Measurements from ENCODE around the gene GPSM1. TPM values are rescaled to one million over a fixed set of nuclear protein-coding genes. Genes with fewer than 3 reads are reported as not detected.

Gene GPSM1
- polyA plus RNA-seq, 4 donors: 1.1 to 40.9 (median 2.9) TPM

DNA sequence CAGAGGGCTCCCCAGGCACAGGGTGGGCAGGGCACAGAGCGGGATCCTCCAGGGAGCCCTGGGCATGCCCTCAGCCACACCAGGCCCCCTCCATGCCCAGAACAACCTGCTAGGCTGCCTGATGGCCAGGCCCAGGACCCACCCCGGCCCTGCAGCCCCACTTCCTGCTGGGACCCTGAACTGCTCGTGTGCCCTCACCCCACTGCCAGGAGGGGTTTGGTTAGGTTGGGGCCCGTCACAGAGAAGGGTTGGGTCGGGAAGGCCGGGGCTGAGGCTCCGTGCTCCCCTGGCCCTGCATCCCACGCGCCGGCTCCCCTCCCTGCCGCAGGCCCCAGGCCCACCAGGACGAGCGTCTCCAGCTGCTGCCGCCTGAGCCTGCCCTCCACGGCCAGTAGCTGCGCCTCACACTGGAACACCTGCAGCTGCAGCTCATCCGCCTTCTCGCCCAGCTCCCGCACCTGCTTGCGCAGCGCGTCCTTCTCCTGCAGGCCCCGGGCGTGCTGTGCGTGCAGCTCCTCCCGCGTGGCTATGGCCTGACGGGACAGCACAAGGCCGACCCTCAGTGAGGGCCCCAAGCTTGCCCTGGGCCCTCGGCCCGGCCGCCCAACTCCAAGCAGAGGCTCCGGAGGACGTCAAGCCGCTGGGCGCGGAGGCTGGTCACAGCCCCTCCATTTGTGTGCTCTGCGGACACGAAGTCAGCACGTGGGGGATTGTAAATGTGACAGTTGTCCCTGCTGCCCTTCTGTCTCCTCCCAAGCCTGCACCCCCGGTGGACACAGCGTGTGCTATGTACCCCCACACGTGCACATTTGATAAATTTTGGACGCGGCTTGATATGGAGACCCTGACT, 40.2 kb downstream of the GPSM1 start:
- 80 to 87% (median 84%) methylated on average over 39 to 45 of the region's 45 CpGs for WGBS, 3 donors
- peaks cover 0 to 2% (median 0%) of the 10 kb centered on the region in 3 donors for H3K36me3 ChIP-seq (ENCODE audit: control insufficient read depth in 3 of 3, insufficient read depth in 2 of 3, low read depth in 1 of 3, low read length in 3 of 3)
- peaks cover 0 to 2% of the 10 kb centered on the region in 2 donors for H3K9me3 ChIP-seq (ENCODE audit: control insufficient read depth in 2 of 2, insufficient read depth in 1 of 2, low read depth in 1 of 2, low read length in 1 of 2)
- H3K27ac ChIP-seq (ENCODE audit: low read depth in 1 of 3, low read length in 2 of 3): no peak overlapping the region
- no peak for FAIRE-seq
- H3K27me3 ChIP-seq (ENCODE audit: control insufficient read depth in 3 of 3, insufficient read depth in 3 of 3, low read length in 3 of 3): peaks cover 0 to 12% (median 0%) of the 10 kb centered on the region in 3 donors
- no peak overlapping the region for H3K4me3 ChIP-seq (ENCODE audit: low read depth in 1 of 3, low read length in 3 of 3)
- H3K4me1 ChIP-seq (ENCODE audit: control insufficient read depth in 3 of 3, insufficient read depth in 2 of 3, low read depth in 1 of 3, low read length in 2 of 3): peaks cover 0 to 20% (median 2%) of the 10 kb centered on the region in 3 donors
- no peak for DNase-seq

DNA sequence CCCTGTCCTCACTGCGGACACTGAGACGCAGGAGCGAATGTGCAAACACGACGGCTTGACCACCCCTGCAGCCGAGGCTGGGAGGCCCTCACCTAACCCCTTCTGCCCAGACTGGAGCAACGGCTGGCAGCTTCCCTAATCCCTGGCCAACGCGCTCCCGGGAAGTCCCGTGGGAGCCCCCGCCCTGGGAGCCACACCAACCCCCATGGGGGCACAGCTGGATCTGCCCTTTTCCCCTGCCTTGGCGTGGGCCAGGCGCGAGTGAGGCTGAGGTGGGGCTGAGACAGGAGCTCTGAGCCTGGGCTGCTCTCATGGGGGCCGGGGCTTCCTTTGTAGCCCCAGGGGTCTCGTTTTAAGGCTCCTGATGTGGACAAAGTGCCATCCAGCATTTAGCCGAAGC, 40.9 kb downstream of the GPSM1 start:
- FAIRE-seq (no peak), DNase-seq (no peak)
- Histone ChIP-seq H3K36me3 (ENCODE audit: control insufficient read depth in 3 of 3, insufficient read depth in 2 of 3, low read depth in 1 of 3, low read length in 3 of 3) (peaks cover 0 to 2% (median 0%) of the 10 kb centered on the region in 3 donors), H3K4me1 (ENCODE audit: control insufficient read depth in 3 of 3, insufficient read depth in 2 of 3, low read depth in 1 of 3, low read length in 2 of 3) (peaks cover 0 to 21% (median 2%) of the 10 kb centered on the region in 3 donors), H3K27ac (ENCODE audit: low read depth in 1 of 3, low read length in 2 of 3) (no peak overlapping the region), H3K4me3 (ENCODE audit: low read depth in 1 of 3, low read length in 3 of 3) (no peak overlapping the region), H3K27me3 (ENCODE audit: control insufficient read depth in 3 of 3, insufficient read depth in 3 of 3, low read length in 3 of 3) (peaks cover 0 to 12% (median 0%) of the 10 kb centered on the region in 3 donors), H3K9me3 (ENCODE audit: control insufficient read depth in 2 of 2, insufficient read depth in 1 of 2, low read depth in 1 of 2, low read length in 1 of 2) (peaks cover 0 to 2% of the 10 kb centered on the region in 2 donors)
- WGBS, 3 donors: 71 to 77% (median 75%) methylated on average over 16 to 18 of the region's 18 CpGs

DNA sequence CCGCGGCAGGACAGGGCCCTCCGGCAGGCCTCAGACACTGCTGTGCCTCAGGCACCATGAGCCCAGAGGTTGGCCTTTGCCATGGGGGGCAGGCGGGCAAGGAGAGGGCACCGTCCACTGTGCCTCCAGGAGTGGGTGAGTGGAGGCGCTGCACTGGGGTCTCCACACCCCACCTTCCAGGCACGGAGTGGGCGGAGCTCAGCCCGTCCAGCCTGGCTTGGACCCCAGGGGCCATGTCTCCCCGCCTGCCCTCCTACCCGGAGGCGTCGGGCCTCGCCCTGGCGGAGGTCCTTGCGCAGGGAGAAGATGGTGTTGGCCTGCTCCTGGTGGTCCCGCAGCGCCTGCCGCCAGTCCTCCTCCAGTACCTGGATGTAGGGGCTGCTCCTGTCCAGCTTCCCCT, 42.7 kb downstream of the GPSM1 start:
- no peak for DNase-seq
- no peak overlapping the region for H3K4me3 ChIP-seq (ENCODE audit: low read depth in 1 of 3, low read length in 3 of 3)
- WGBS, 3 donors: 87 to 95% (median 94%) methylated on average over 17 to 19 of the region's 19 CpGs
- peaks cover 0 to 14% (median 2%) of the 10 kb centered on the region in 3 donors for H3K4me1 ChIP-seq (ENCODE audit: control insufficient read depth in 3 of 3, insufficient read depth in 2 of 3, low read depth in 1 of 3, low read length in 2 of 3)
- H3K9me3 ChIP-seq (ENCODE audit: control insufficient read depth in 2 of 2, insufficient read depth in 1 of 2, low read depth in 1 of 2, low read length in 1 of 2): no peaks in the 10 kb centered on the region
- no peak for FAIRE-seq
- no peak overlapping the region for H3K27ac ChIP-seq (ENCODE audit: low read depth in 1 of 3, low read length in 2 of 3)
- no peaks in the 10 kb centered on the region for H3K27me3 ChIP-seq (ENCODE audit: control insufficient read depth in 3 of 3, insufficient read depth in 3 of 3, low read length in 3 of 3)
- peaks cover 0 to 18% (median 0%) of the 10 kb centered on the region in 3 donors for H3K36me3 ChIP-seq (ENCODE audit: control insufficient read depth in 3 of 3, insufficient read depth in 2 of 3, low read depth in 1 of 3, low read length in 3 of 3)

DNA sequence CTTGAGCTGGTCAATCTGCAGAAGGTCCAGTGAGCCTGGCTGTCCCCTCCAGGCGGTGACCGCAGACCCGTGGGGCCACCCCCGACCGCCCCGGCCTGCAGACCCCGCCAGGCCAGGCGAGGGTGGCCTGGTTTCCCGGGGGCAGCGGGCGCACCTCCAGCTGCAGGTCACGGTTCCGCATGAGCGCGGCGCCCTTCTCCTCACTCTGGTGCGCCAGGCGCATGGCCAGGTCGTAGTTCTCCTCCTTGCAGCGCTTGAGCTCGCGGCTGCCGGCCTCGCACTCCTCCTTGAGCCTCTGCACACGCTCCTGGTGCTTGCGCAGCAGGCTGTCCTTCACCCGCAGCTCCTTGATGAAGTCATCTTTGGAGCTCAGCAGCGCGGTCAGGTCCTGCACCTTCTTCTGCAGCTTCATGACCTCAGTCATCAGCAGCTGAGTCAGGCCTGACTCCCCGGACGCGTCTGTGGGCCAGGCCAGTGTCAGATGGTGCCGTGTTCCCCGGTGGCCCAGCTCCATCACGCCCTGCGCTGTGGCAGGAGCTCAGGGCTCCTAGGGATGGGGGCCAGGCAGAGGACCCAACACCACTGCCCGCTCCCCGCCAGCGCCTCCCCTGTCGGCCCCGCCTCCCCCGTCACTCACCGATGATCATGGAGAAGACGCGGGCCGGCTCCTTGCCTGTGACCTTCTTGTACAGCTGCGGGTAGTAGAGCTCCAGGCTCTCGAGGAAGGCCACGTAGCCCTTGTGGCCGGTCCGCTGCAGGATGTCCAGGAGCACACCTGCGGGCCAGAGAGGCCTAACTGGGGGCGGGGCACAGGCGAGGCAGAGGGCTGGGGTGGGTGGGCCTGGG, 43.6 kb downstream of the GPSM1 start:
- H3K27me3 ChIP-seq (ENCODE audit: control insufficient read depth in 3 of 3, insufficient read depth in 3 of 3, low read length in 3 of 3): no peaks in the 10 kb centered on the region
- FAIRE-seq (no peak), DNase-seq (no peak)
- H3K27ac ChIP-seq (ENCODE audit: low read depth in 1 of 3, low read length in 2 of 3): no peak overlapping the region
- peaks cover 0 to 14% (median 2%) of the 10 kb centered on the region in 3 donors for H3K4me1 ChIP-seq (ENCODE audit: control insufficient read depth in 3 of 3, insufficient read depth in 2 of 3, low read depth in 1 of 3, low read length in 2 of 3)
- H3K4me3 ChIP-seq (ENCODE audit: low read depth in 1 of 3, low read length in 3 of 3): no peak overlapping the region
- WGBS, 3 donors: 91 to 94% (median 93%) methylated on average over 53 to 54 of the region's 54 CpGs
- peaks cover 0 to 27% (median 0%) of the 10 kb centered on the region in 3 donors for H3K36me3 ChIP-seq (ENCODE audit: control insufficient read depth in 3 of 3, insufficient read depth in 2 of 3, low read depth in 1 of 3, low read length in 3 of 3)
- H3K9me3 ChIP-seq (ENCODE audit: control insufficient read depth in 2 of 2, insufficient read depth in 1 of 2, low read depth in 1 of 2, low read length in 1 of 2): no peaks in the 10 kb centered on the region

DNA sequence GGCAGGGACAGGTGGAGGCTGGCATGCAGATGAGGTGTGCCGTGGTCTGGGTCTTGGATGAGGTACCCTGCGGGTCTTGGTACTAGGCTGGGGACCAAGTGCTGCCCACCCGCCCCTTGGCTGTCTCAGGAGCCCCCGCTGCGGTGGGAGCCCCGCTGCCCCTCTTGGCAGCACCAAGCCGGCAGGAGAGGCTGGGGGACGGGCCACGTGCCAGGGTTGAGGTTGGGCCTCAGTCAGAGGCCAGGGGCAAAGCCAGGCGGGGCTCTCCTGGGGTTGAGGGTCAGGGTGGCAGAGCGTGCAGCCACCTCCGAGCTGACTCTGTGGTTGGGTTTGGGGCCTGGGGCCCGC, 44.2 kb downstream of the GPSM1 start:
- FAIRE-seq: no peak
- 76 to 88% (median 87%) methylated on average over 10 to 13 of the region's 13 CpGs for WGBS, 3 donors
- Histone ChIP-seq H3K4me3 (ENCODE audit: low read depth in 1 of 3, low read length in 3 of 3) (no peak overlapping the region), H3K9me3 (ENCODE audit: control insufficient read depth in 2 of 2, insufficient read depth in 1 of 2, low read depth in 1 of 2, low read length in 1 of 2) (no peaks in the 10 kb centered on the region), H3K4me1 (ENCODE audit: control insufficient read depth in 3 of 3, insufficient read depth in 2 of 3, low read depth in 1 of 3, low read length in 2 of 3) (peaks cover 0 to 14% (median 2%) of the 10 kb centered on the region in 3 donors), H3K36me3 (ENCODE audit: control insufficient read depth in 3 of 3, insufficient read depth in 2 of 3, low read depth in 1 of 3, low read length in 3 of 3) (peaks cover 0 to 33% (median 0%) of the 10 kb centered on the region in 3 donors), H3K27me3 (ENCODE audit: control insufficient read depth in 3 of 3, insufficient read depth in 3 of 3, low read length in 3 of 3) (no peaks in the 10 kb centered on the region), H3K27ac (ENCODE audit: low read depth in 1 of 3, low read length in 2 of 3) (no peak overlapping the region)
- no peak for DNase-seq

DNA sequence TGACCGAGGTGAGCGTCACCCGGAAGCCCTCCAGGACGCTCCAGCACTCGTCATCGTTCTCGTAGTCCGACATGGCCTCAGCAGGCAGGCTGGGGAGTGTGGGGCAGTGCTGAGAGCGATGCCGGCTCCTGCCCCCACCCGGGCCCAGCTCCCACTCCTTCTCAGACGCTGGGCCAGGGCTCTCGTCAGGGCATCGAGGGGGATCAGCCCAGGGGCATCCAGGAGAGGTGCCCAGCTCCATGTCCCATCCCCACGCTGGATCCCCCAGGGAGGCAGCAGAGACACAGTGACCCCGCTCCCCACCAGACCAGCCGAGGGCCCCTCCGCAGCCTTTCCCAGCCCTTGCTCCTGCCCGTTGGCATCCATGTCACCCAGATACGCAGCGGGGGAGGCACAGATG, 44.7 kb downstream of the GPSM1 start:
- DNase-seq: no peak
- no peak for FAIRE-seq
- peaks cover 0 to 14% (median 2%) of the 10 kb centered on the region in 3 donors for H3K4me1 ChIP-seq (ENCODE audit: control insufficient read depth in 3 of 3, insufficient read depth in 2 of 3, low read depth in 1 of 3, low read length in 2 of 3)
- H3K4me3 ChIP-seq (ENCODE audit: low read depth in 1 of 3, low read length in 3 of 3): no peak overlapping the region
- no peaks in the 10 kb centered on the region for H3K9me3 ChIP-seq (ENCODE audit: control insufficient read depth in 2 of 2, insufficient read depth in 1 of 2, low read depth in 1 of 2, low read length in 1 of 2)
- peaks cover 0 to 38% (median 0%) of the 10 kb centered on the region in 3 donors for H3K36me3 ChIP-seq (ENCODE audit: control insufficient read depth in 3 of 3, insufficient read depth in 2 of 3, low read depth in 1 of 3, low read length in 3 of 3)
- H3K27ac ChIP-seq (ENCODE audit: low read depth in 1 of 3, low read length in 2 of 3): no peak overlapping the region
- WGBS, 3 donors: 89 to 91% (median 90%) methylated on average over 21 of the region's 21 CpGs
- no peaks in the 10 kb centered on the region for H3K27me3 ChIP-seq (ENCODE audit: control insufficient read depth in 3 of 3, insufficient read depth in 3 of 3, low read length in 3 of 3)

DNA sequence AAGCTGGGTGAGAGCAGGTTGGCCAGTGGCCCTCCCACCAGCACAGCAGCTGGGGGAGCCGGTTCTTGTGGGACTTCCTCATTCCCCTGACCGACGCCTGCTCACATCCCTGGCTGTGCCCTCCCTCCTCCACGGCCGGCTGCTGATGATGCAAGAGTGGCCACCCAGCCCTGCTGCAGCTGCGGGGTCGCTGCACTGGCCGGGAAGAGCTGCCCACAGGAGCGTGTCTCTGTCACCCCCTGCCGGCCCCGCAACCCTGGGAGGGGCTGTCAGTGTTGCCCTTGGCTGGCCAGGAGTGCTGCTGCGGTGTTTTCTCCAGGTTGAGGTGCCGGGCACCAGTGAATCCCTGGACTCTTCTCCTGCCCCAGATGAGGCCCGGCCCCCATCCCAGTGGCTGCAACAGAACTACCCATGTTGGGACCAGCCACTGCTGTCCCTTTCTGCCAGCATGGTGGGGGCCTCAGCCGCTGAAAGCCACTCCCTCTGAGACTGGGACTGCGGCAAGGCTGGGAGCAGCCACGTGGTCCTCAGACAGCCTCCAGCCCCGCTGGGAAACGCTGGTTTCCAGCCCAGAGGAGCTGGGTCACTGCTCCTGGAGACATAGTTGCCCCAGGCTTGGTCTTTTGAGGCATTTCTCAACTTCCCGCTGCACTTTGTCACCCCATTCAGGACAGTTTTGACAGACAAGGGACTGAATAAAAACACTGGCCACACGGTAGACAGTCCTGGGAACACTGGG, 45.4 kb downstream of the GPSM1 start:
- DNase-seq: peak in 1 of 2 donors; percentile 56
- no peak overlapping the region for H3K27ac ChIP-seq (ENCODE audit: low read depth in 1 of 3, low read length in 2 of 3)
- no peaks in the 10 kb centered on the region for H3K9me3 ChIP-seq (ENCODE audit: control insufficient read depth in 2 of 2, insufficient read depth in 1 of 2, low read depth in 1 of 2, low read length in 1 of 2)
- FAIRE-seq: no peak
- peaks cover 0 to 45% (median 0%) of the 10 kb centered on the region in 3 donors for H3K36me3 ChIP-seq (ENCODE audit: control insufficient read depth in 3 of 3, insufficient read depth in 2 of 3, low read depth in 1 of 3, low read length in 3 of 3)
- WGBS, 3 donors: 16 to 22% (median 16%) methylated on average over 21 of the region's 21 CpGs
- no peaks in the 10 kb centered on the region for H3K27me3 ChIP-seq (ENCODE audit: control insufficient read depth in 3 of 3, insufficient read depth in 3 of 3, low read length in 3 of 3)
- H3K4me1 ChIP-seq (ENCODE audit: control insufficient read depth in 3 of 3, insufficient read depth in 2 of 3, low read depth in 1 of 3, low read length in 2 of 3): peaks cover 0 to 19% (median 2%) of the 10 kb centered on the region in 3 donors
- peak overlapping the region in 1 of 3 donors; percentile 7 for H3K4me3 ChIP-seq (ENCODE audit: low read depth in 1 of 3, low read length in 3 of 3)
